GM18498 (cell line): ENCODE results near the gene ENOX1.
"Not testable (repeated sequence)": the region's sequence is repeated elsewhere in the genome, so short reads cannot be mapped to it uniquely, and the experiment has no call there.

ENCODE experiments used
- ATAC-seq: cut with Tn5 transposase; IDR thresholded peaks from one replicate; pipeline ENCODE4 v1.9.1; 2021; ENCODE audit warnings: mild to moderate bottlenecking, moderate library complexity; ENCODE audit not compliant: unreplicated experiment

Gene ENOX1

GRCh38 chr13:43180036-43180660, 606.6 kb downstream of the ENOX1 start:
- ATAC-seq, result no peak

GRCh38 chr13:43171489-43171888, 615.3 kb downstream of the ENOX1 start:
- ATAC-seq, result no peak

GRCh38 chr13:43170506-43170905, 616.3 kb downstream of the ENOX1 start:
- no peak for ATAC-seq

- not testable (repeated sequence) for ATAC-seq
Measured at GRCh38 chr13:43168434-43168833, 618.3 kb downstream of the ENOX1 start.

- no peak for ATAC-seq
Measured at GRCh38 chr13:43167731-43168130, 619.0 kb downstream of the ENOX1 start.

GRCh38 chr13:43166644-43167457, 619.9 kb downstream of the ENOX1 start:
- no peak for ATAC-seq
